HG02970 (cell line): ENCODE results near the gene WDR5B.
"Not testable (repeated sequence)": the region's sequence is repeated elsewhere in the genome, so short reads cannot be mapped to it uniquely, and the experiment has no call there.

ENCODE experiments used
- ATAC-seq: cut with Tn5 transposase; IDR thresholded peaks from one replicate; pipeline ENCODE4 v1.9.1; 2021; ENCODE audit warnings: mild to moderate bottlenecking, moderate library complexity, moderate number of reproducible peaks; ENCODE audit not compliant: unreplicated experiment, low FRiP score

The WDR5B gene

DNA sequence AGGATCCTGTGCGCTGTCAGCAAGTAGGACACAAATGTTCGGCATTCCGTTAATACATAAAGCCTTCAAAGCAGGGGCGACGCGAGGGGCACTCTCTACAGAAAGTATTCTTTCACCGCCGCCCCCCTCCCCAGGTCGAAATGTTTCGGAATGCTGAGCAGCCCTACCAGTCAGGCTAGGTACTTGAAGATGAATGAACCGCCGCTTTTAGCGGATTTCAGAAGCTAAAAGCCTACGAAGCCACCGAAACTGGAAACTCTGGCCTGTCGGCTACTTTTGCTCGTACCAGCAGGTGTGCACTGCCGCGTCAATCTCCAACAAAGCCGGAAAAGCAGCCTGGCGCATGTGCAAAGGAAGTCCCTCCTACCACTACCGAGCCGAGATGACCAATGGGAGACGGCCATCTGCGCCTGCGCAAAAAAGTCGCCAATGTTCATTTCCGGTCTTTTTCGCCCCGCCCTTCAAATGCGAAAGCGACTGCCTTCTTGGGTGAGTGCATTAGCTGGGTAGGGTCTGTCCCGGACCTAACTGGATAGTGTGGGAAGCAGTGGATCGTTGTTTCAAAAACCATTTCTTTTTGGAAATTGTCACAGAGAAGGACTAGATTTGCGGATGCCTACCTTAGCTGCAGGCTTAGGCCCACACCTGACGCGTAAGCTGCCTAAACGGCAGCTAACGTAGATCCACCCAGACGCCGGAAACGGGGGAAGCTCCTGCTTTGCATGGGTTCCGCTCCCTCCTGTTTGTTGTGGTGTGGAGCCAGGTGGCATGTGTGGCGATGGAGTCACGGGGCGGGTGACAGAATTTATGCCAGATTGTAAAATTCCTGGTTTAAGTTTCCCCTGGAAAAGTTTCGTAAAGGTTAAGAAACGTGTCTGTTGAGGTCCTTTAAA, at the start of gene WDR5B:
WDR5B (minus strand) TSS at position 301 of the 893 bp plus-strand sequence. CDS start 534 bp downstream, outside the sequence.
- peak; percentile 84 for ATAC-seq

DNA sequence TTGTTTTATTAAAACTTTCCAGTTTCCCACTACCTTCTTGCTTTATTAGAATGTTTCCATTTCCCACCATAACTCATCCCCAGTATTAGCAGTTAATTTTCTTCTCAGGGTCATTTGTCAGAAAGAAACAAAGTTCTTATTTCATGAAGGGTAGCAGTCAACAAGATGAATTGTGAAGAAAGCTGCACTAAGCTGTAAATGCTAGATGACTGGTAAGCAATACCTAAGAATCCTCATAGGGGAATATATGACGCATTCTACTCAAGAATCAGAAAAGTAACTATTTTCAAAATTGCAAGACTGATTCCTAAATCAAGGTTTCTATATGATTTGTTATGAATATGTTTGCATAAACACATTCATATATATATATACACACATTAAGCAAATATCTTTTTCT, 48.8 kb upstream of the WDR5B start:
- ATAC-seq, result no peak

DNA sequence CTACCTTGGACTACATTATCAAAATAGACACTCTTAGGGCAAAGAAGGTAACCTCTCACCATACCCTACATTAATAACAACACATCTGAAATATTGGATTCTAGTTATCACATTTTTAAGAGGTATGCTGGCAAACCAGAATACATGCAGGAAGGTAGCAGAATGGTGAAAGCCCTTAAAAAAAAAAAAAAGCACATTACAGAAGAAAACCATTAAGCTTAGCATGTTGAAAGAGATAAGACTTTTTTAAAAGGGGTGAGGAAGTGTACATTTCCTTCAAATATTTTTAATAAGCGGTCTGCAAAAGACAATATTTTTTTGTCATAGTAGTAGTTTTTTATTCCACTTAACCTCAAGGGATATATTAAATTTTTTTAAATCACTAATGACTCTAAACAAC, 46.5 kb upstream of the WDR5B start:
- no peak for ATAC-seq

DNA sequence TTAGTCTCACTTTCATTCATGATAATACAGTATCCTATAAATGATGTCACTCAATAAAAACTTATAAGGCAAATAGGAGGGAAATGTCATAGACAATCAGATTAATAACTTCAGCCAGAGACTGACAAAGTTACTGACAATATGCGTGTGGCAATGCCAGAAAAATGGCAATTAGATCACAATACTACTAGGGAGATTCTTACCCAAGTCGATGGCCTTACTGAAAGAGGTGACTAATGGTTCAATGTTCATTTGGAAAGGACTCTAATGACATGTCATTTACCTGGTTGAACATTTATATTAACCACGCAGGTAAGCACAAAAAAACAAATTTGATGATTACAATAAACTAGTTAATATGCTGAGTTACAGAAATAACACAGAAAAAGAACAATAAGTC, 45.9 kb upstream of the WDR5B start:
- no peak for ATAC-seq

DNA sequence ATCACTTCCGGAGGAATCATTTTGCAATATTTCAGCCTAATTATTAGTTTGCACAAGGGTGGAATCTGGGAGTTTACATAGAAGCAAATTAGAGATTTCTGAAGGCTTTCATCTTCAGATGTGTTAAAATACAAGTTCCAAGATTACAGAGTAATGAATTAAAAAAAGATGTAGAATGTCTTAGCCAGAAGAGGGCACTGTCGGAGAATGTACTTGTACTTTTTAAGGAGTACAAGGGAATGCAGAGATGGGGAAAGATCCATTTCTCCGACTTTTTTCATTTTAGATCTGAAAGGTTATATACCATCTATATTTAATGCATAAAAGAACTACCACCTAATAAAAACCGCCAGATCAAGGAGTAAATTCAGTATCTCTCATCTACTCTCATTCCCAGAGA, 43.1 kb upstream of the WDR5B start:
- ATAC-seq, result no peak

DNA sequence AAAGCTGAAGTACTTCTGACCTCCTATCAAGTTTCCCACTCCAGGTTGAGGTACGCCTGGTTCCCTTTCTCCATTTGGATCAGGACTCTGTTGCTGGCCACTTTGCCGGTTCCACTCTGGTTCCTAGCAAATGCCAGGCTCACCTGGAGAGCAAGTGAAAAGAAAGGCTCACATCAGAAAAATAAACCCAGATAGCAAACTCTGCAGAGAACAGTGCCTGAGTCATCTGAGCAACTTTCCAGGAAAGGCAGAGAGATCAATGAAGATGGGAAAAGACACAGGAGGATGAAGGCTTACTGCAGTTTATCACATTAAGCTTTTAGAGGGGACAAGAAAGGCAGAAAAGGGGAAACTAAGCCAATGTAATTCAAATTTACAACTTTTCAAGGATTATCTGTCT, 41.8 kb upstream of the WDR5B start:
- no peak for ATAC-seq

DNA sequence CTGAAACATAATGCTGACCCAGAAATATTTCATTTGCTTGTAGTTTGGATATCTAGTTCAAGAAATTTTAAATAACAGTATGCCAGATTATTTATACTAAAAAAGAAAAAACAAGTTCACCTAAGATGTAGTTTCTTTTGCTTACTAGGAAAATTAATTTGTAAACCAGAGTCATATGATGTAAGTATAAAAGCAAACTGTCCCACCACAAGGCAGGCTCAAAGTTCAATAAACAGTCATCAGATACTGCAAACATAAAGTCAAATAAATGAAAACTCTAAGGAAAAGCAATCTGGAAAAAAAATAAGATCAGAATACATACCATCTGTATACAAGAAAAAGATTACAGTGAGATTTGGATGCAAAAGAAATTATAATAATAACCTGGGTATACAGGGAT, 40.2 kb upstream of the WDR5B start:
- no peak for ATAC-seq

DNA sequence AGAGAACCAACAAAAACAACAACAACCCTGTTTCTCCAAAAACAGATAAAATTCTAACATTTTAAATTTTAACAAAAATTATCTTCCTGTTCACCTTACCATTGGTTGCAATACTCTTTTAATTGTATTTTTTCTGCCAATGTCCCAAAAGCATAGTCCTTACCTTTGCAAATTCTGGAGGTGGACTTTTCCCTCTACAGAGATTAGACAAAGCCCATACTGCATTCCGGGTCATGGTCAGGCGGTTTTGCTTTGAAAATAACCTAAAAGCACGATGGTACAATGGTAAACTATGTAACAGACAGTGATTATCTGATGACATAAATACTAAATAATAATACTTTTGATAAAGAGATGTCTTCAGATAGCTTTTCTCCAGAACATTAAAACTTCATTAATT, 35.5 kb upstream of the WDR5B start:
- ATAC-seq, result no peak

DNA sequence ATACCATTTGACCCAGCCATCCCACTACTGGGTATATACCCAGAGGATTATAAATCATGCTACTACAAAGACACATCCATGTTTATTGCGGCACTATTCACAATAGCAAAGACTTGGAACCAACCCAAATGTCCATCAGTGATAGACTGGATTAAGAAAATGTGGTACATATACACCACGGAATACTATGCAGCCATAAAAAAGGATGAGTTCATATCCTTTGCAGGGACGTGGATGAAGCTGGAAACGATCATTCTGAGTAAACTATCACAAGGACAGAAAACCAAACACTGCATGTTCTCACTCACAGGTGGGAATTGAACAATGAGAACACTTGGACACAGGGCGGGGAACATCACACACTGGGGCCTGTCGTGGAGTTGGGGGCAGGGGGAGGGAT, 32.4 kb upstream of the WDR5B start:
- ATAC-seq, result not testable (repeated sequence)

DNA sequence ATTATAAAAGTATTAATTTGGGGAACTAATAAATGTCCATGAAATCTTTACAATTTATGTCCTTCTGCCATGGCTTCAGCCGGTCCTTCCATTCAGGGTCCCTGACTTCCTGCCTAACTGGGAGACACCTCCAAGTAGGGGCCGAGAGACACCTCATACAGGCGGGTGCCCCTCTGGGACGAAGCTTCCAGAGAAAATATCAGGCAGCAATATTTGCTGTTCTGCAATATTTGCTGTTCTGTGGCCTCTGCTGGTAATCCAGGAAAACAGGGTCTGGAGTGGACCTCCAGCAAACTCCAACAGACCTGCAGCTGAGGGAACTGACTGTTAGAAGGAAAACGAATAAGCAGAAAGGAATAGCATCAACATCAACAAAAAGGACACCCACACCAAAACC, 28.6 kb upstream of the WDR5B start:
- ATAC-seq, result not testable (repeated sequence)

DNA sequence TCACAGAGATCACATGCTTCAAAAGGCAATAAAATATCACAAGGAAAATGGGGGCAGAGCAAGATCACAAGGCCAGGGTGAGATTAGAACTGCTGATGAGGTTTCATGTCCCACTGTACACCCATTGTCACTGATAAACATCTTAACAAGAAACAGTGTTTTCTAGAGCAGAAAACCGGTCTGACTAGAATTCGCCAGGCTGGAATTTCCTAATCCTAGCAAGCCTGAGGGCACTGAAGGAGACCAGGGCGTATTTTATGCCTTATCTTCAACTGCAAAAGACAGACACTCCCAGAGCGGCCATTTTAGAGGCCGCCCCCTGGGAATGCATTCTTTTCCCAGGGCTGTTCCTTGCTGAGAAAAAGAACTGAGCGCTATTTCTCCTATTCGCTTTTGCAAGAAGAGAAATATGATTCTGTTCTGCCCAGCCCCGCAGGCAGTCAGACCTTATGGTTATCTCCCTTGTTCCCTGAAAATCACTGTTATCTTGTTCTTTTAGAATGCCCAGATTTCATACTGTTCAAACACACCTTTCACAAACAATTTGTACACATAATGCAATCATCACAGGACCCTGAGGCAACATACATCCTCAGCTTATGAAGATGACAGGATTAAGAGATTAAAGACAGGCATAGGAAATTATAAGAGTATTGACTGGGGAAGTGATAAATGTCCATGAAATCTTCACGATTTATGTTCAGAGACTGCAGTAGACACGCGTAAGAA, 28.1 kb upstream of the WDR5B start:
- ATAC-seq, result not testable (repeated sequence)

DNA sequence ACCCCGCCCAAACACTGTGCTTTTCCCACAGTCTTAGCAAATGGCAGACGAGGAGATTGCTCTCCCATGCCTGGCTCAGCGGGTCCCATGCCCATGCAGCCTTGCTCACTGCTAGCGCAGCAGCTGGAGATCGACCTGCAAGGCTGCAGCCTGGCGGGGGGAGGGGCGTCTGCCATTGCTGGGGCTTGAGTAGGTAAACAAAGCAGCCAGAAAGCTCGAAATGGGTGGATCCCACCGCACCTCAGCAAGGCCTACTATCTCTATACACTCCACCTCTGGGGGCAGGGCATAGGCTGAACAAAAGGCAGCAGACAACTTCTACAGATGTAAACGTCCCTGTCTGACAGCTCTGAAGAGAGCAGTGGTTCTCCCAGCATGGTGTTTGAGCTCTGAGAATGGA, 27.2 kb upstream of the WDR5B start:
- ATAC-seq, result no peak

DNA sequence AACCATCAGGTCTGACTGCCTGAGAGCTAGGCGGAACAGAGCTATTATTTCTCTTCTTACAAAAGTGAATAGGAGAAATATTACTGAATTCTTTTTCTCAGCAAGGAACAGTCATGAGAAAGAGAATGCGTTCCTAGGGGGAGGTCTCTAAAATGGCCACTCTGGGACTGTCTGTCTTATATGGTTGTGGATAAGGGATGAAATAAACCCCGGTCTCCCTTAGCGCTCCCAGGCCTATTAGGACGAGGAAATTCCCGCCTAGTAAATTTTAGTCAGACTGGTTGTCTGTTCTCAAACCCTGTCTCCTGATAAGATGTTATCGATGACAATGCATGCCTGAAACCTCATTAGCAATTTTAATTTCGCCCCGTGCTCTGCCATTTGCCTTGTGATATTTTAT, 20.1 kb upstream of the WDR5B start:
- ATAC-seq, result no peak

DNA sequence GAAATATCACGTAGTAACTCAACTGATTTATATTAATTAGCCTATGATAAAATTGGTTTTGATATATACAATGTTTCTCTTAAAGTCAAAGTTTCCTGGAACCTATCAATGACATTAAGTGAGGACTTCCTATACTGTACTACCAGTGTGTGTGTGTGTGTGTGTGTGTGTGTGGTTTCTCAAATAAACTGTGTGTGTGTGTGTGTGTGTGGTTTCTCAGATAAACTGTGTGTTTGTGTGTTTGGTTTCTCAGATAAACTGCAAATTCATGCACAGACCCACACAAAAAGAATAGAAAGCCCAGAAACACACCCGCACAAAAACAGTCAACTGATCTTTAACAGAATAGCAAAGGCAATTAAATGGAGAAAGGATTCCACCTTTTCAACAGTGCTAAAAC, 14.5 kb upstream of the WDR5B start:
- ATAC-seq, result no peak

DNA sequence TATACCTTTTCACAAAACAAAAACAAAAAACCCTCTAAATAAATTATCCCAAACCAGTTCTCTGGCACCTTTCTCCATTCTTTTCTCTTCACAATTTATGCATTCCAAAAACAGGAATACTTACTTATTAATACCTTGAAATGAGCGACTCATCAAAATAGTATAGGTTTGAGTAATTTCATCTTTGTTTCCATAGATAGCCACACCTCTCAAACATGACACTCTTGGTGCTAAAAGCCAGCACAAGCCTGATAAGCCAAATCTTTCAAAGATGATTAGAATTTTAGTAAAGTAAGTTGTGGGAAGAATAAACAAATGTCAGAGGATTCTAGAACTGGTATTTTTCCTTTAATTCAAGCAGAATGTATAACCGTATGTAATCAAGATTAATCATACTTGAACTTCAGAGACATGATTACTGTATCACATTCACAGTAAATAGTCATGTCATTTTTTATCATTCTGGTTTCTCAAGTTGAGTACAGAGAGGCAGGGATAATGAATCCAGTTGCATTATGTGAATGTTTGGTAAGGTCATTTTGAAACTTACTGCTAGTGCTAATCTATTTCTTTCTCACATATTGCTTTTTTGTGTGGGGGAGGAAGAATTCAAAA, 12.1 kb upstream of the WDR5B start:
- ATAC-seq, result no peak

DNA sequence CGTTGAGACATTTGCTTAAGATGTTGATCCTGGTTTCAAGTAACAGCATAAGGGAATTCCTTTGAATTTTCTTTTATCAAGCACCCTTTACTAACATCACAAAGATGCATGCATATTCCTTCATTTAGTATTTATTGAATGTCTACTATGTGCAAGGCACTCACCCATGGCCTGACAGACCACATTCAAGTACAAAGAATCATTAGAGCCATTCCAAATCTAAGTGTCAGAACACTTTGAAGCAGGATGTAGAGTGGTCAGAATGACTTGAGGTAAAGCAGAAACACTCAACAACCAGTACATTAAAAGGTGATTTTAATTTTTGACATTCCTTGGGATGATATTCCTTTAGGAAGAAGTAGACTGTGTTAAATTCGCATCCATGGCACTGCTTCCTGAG, 6.0 kb upstream of the WDR5B start:
- ATAC-seq, result no peak

DNA sequence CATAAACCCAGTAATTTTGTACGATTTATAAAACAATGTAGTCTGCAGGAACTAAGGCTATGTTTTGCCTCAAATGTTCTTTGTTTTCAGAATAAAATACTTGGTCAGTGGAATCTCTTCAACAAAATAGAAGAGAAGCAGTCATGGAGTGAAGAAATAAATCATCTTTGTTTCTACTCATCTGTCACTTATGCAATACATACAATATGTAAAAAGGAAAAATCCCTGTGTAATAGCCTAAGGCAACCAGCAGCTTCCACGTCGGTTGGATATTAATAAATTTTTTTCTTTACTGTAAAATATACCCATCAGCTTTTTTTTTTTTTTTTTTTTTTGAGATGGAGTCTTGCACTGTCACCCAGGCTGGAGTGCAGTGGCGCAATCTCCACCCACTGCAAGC, 5.2 kb upstream of the WDR5B start:
- no peak for ATAC-seq

DNA sequence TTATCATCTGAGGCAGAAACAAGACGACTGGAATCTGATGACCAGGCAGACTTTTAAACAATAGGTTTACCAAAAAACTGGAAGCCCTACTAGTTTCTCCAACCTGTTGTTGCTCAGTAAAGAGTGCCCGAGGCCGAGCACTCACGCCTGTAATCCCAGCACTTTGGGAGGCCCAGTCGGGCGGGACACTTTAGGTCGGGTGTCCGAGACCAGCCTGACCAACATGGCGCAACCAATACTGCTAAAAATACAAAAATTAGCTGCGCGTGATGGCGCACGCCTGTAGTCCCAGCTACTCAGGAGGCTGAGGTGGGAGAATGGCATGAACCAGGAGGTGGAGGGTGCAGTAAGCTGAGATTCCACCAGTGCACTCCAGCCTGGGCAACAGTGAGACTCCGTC, 1.1 kb upstream of the WDR5B start:
- no peak for ATAC-seq

DNA sequence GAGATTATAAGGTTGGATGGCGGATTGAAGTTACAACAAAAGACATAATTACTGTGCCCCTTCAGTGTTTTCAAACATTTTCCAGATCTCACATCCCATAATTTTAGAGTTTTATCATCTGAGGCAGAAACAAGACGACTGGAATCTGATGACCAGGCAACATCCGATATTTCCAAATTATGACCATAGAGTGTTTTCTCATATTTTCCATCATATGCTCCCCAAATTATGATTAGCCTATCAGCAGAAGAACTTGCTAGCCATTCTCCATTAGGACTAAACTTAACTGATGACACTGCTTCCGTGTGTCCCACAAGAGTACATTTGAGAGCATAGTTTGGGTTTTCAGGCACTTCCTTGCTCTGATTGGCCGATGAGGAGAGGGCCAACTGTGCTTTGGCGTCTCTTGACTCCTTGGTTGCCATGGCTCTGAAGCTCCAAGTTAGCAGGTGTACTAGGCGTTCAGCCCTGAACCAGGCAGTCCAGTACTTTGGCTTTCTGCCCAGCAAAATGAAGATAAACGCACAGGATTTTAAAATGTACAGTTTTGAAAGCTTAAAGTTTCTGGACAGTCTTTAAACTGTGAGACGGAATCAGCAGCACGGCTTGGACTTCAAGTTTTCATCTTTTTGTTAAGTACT, 638 bp downstream of the WDR5B start:
- peak; percentile 38 for ATAC-seq

DNA sequence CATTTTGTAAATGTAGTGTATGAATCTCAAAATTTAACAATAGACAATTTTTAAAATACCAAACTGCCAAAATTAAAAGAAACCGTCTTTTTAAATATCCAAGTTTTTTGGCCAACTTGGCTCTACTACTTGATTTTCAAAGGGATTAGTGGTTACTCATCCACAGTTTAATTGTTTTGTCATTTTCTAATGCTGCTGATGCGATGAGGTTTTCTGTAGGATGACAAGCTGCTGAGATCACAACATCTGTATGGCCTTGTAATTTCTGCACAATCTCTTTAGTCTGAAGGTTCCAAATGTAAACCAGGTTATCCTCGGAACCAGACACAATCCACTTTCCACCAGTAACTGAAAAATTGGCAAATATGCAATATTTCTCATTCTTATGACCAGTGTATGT, 1.5 kb downstream of the WDR5B start:
- no peak for ATAC-seq

DNA sequence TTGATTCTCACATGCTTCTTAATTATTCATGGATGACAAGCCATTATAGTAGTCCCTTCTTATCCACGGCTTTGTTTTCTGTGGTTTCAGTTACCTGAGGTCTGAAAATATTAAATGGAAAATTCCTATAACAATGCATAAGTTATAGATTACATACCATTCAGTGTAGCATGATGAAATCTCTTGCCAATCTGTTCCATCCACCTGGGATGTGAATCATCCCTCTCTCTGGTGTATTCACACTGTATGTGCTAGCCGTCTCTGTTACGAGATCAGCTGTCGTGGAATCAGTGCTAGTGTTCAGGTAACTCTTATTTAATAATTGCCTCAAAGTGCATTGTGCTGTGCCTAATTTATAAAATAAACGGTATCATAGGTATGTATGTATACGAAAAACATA, 5.2 kb downstream of the WDR5B start:
- no peak for ATAC-seq
